ENCODE data around the gene PRX.

DNA sequence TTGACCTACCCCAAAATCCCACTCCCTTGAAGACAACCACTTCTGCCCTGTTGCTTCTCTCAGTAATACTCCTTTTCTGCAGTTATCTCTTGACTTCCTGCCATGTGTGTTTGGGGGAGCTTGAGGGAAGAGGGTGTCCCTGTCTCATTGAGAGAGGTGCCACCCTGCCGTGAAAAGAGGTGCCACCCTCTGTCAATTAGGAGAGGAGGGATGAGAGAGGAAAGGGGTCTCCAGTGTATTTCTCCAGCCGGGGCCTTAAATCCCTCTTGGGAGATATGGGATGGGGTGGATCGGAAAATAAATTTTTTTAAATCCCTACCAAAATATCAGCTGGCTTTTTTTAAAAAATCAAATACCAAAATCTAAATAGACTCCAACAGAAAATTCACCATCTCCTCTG, 48.2 kb downstream of the PRX start:
- no peak for TF ChIP-seq EZH2 (IDR thresholded peaks at IDR 0.05; ENCODE audit: insufficient read depth, poor library complexity, severe bottlenecking)
- TF ChIP-seq EZH2phosphoT487 (IDR thresholded peaks at IDR 0.05; ENCODE audit: insufficient read depth, low read depth) = no peak
